ENCODE results near the gene ADCY9. TPM values are rescaled to one million over a fixed set of nuclear protein-coding genes. Genes with fewer than 3 reads are reported as not detected.
A peak's percentile ranks its signal among the peaks of the same experiment; 100 is the strongest.

The ADCY9 gene
- polyA plus RNA-seq, 3 donors = 0.44 to 9.3 (median 0.67) TPM

GRCh38 chr16:4111748-4112696 is 4.2 kb downstream of the ADCY9 start:
- peaks cover 52% of the 10 kb centered on the region for H3K4me1 Mint-ChIP-seq
- DNase-seq = no peak
- H3K27ac Mint-ChIP-seq = peak overlapping the region in 1 of 7 donors; percentile 31

More at GRCh38 chr16:4111748-4112696, 4.2 kb downstream of the ADCY9 start:
- peak overlapping the region; percentile 27 to 44 for H3K4me3 Mint-ChIP-seq
- peaks cover 38 to 54% of the 10 kb centered on the region in 2 donors for H3K4me1 ChIP-seq (ENCODE audit: control insufficient read depth in 1 of 2, insufficient read depth in 2 of 2, low read length in 2 of 2)
- no peaks in the 10 kb centered on the region for H3K27me3 ChIP-seq (ENCODE audit: control insufficient read depth in 2 of 2, insufficient read depth in 2 of 2, low read length in 2 of 2)
- H3K36me3 ChIP-seq (replicated peaks in 1 of 2; ENCODE audit: control insufficient read depth in 1 of 2, insufficient read depth in 2 of 2, low read length in 2 of 2) = peaks cover 0 to 9% of the 10 kb centered on the region in 2 donors
- H3K27me3 Mint-ChIP-seq (ENCODE audit: low read depth in 3 of 3) = peaks cover 0 to 5% (median 5%) of the 10 kb centered on the region in 3 donors
- peak overlapping the region; percentile 61 for H3K4me2 ChIP-seq (replicated peaks; ENCODE audit: extremely low read depth, low read length, poor library complexity, severe bottlenecking)
- no peaks in the 10 kb centered on the region for H3K9me3 ChIP-seq (replicated peaks in 1 of 2; ENCODE audit: control insufficient read depth in 1 of 2, insufficient read depth in 1 of 2, low read length in 2 of 2)
- no peak overlapping the region for H2AFZ ChIP-seq (ENCODE audit: insufficient read depth, low read depth, low read length, poor library complexity, severe bottlenecking)
- H3K27ac ChIP-seq (ENCODE audit: low read depth in 1 of 2, low read length in 2 of 2) = no peak overlapping the region
- peak overlapping the region in 1 of 3 experiments; percentile 55 for H3K4me3 ChIP-seq (replicated peaks in 1 of 3; ENCODE audit: low read depth in 2 of 3, low read length in 3 of 3)
- H3K9ac ChIP-seq (ENCODE audit: insufficient read depth, low read length, poor library complexity, severe bottlenecking) = peak overlapping the region; percentile 12
- H4K20me1 ChIP-seq (ENCODE audit: insufficient read depth, low read length) = peaks cover 65% of the 10 kb centered on the region
- whole genome bisulfite sequencing (ENCODE audit: insufficient coverage) = 95% methylated on average over 5 of the region's 16 CpGs
- peaks cover 30 to 44% of the 10 kb centered on the region in 2 donors for H3K36me3 Mint-ChIP-seq
- H3K9me3 Mint-ChIP-seq = peaks cover 0 to 2% (median 0%) of the 10 kb centered on the region in 7 donors
- no peak for TF ChIP-seq CTCF (IDR thresholded peaks at IDR 0.05)
- intact Hi-C loops (cut with micrococcal nuclease) = loop anchor here in 1 of 2 donors (10.0 kb wide), 1 partner anchor 177 kb away; no protein-coding TSS in a partner anchor
- H3K79me2 ChIP-seq (ENCODE audit: insufficient read depth, low read length) = peaks cover 46% of the 10 kb centered on the region

All from CD14-positive monocyte (primary cell).